Motor neuron (in vitro differentiated cells): Measurements from ENCODE around the gene SH3GL2. TPM values are rescaled to one million over a fixed set of nuclear protein-coding genes. Genes with fewer than 3 reads are reported as not detected.

ENCODE experiments used
- ATAC-seq, 8 experiments: fragments of 200-7000 bp; cut with Tn5 transposase; replicated peaks in 6 of 8; 2 replicates each; pipeline ENCODE4 v1.8.0; 2021; ENCODE audit warnings: mild to moderate bottlenecking in 8 of 8, moderate library complexity in 8 of 8
- H3K27ac ChIP-seq, 2 donors: fragments of 250-450 bp; sonication (Bioruptor Pico); 2 replicates each; pipeline ENCODE4 v1.9.0; 2021; ENCODE audit warnings: antibody characterized with exemption in 2 of 2, mild to moderate bottlenecking in 2 of 2, moderate library complexity in 1 of 2
- H3K4me1 ChIP-seq, 2 donors: fragments of 250-450 bp; sonication (Bioruptor Pico); replicated peaks in 1 of 2; 2 replicates each; pipeline ENCODE4 v1.6.1; 2021; ENCODE audit warnings: antibody characterized with exemption in 2 of 2, mild to moderate bottlenecking in 2 of 2, moderate library complexity in 1 of 2
- H3K4me3 ChIP-seq, 5 donors: fragments of 250-450 bp; sonication (Bioruptor Pico); 2 replicates each; pipeline ENCODE4 v1.9.0; 2021; ENCODE audit warnings: antibody characterized with exemption in 5 of 5, mild to moderate bottlenecking in 5 of 5, moderate library complexity in 4 of 5
- WGBS, 10 experiments: fragments of 450-650 bp; shearing (Covaris generic); methylation state at CpG; one replicate each; pipeline ENCODE4 v1.0.0; 2022; 5-methylcytosine and 5-hydroxymethylcytosine counted together
- in situ Hi-C, 9 experiments: fragments of 400-800 bp; cut with MboI; loops; one replicate each; pipeline ENCODE4 v1.15.0; 2021; ENCODE audit warnings: low sequenced_read_pairs in 9 of 9, low pct_unique_long_range_greater_than_20kb in 2 of 9; ENCODE audit not compliant: unreplicated experiment in 9 of 9
- total RNA-seq, 8 experiments: library from RNA; unstranded; fragments of 300-600 nt; gene quantifications; 2 replicates each; pipeline versions ENCODE4 v1.2.3 to v1.2.4, GENCODE V29; 2022

The SH3GL2 gene
- total RNA-seq, 8 experiments from 2014 or later: 0.15 to 27.4 (median 8.5) TPM

DNA sequence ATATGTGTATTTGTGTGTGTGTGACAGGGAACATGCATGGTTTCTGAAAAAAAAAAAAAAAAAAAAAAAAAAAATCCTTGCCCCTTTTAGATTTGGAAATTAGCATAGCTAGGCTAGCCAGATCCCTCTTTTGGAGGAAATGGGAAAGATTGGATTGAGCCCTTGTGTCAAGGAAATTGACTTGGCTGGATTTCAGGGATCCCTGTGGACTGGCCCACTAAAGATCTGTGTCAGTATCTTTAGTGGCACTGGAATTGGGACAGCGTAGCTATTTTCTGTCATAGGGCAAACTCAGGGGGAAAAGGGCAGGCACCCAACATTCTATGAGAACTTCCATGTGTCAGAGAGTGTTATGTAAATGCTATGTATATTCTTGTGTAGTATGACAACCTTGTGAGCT lies 35.4 kb downstream of the SH3GL2 start:
- in situ Hi-C loops: no loop called here
- 80 to 100% (median 83%) methylated on average over 1 of the region's 1 CpG; no CpG with 5 or more reads in 7 of the 10 experiments for WGBS, 10 experiments
- ATAC-seq: peak in 1 of 8 experiments; percentile 6
- Histone ChIP-seq H3K27ac (no peak overlapping the region), H3K4me3 (no peak overlapping the region), H3K4me1 (peaks cover 0 to 4% of the 10 kb centered on the region in 2 donors)

DNA sequence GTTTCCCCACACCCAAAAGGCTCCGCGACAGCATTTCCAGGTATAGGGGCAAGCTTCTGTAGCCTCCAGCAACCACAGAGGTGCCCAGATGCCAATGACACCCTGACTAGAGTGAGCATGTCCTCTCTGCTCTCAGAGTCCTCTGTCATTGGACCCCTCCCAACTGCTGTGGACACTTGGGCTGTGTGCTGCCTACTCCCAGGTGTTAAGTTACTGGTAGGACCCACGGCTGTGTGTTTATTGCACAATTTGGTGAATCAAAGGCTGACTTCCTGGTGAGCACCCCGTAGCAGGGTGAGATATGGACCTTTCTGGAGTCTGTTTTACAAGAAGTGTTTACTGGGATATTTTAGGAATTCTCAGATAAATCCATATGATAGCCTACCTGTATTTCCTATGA lies 36.0 kb downstream of the SH3GL2 start:
- no peak overlapping the region for H3K27ac ChIP-seq
- 0 to 100% methylated on average over 1 to 2 of the region's 4 CpGs; no CpG with 5 or more reads in 8 of the 10 experiments for WGBS, 10 experiments
- peaks cover 0 to 4% of the 10 kb centered on the region in 2 donors for H3K4me1 ChIP-seq
- H3K4me3 ChIP-seq: no peak overlapping the region
- ATAC-seq: no peak
- in situ Hi-C loops: no loop called here

DNA sequence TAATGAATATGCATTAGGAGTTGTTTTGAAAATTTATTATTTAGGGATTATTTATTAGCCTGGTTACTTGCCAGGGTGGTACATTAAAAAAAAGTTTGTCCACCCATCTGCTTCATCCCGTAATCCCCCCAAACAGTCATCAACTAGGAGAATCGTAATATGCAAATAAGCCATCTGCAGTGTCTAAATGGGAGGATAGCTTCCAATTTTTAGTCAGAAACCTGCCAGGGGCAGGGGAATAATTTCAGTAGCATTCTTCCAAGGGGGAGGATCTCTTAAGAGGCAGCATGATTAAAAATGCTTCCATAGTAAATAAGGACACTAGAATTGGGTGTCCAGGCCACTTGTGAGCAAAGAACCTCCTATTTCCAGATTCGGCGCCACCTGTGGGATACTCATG lies 43.3 kb downstream of the SH3GL2 start:
- in situ Hi-C loops: no loop called here
- no peak for ATAC-seq
- 10 to 94% (median 65%) methylated on average over 2 to 4 of the region's 4 CpGs; no CpG with 5 or more reads in 3 of the 10 experiments for WGBS, 10 experiments
- no peak overlapping the region for H3K27ac ChIP-seq
- no peak overlapping the region for H3K4me3 ChIP-seq
- H3K4me1 ChIP-seq: peaks cover 0 to 4% of the 10 kb centered on the region in 2 donors

DNA sequence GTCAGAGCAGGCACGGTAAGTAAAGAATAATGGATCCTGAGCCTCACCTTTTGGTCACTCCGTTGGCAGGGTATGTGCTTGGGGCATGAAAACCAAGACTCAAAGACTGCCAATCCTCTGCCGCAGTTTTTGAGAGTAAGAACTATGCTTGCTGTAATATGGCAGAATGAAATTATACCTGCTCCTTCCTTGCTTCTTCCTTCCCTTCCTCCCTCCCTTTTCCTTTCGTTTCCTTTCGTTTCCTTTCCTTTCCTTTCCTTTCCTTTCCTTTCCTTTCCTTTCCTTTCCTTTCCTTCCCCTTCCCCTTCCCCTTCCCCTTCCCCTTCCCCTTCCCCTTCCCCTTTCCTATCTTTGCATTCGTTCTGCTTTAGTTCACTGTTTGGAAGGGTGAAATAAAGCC lies 43.9 kb downstream of the SH3GL2 start:
- ATAC-seq: no peak
- in situ Hi-C loops: no loop called here
- no peak overlapping the region for H3K27ac ChIP-seq
- WGBS, 10 experiments: 0 to 94% (median 82%) methylated on average over 1 to 3 of the region's 6 CpGs; no CpG with 5 or more reads in 2 of the 10 experiments
- peaks cover 0 to 4% of the 10 kb centered on the region in 2 donors for H3K4me1 ChIP-seq
- H3K4me3 ChIP-seq: no peak overlapping the region

DNA sequence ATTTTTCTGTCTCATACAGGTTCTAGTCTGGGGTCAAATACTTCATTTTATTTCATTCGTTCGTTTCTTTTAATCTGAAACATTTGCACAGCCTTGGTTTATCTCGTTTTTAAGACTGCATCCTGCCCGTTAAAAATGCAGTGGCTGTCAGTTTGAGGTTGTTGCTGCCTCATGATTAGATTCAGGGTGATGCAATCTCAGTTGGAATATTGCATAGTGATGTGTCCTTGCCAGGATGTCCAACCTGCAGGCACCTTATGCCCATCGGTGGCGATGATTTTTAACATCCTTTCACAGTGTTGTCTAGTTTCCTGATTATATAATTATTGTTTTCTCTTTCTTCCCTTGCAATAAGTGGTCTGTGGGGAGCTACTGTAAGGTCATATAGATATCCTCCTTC lies 45.1 kb downstream of the SH3GL2 start:
- in situ Hi-C loops: no loop called here
- peak in 3 of 8 experiments; percentile 43 to 81 (median 76) for ATAC-seq
- WGBS, 10 experiments: 48 to 95% (median 80%) methylated on average over 3 to 6 of the region's 6 CpGs; no CpG with 5 or more reads in 2 of the 10 experiments
- Histone ChIP-seq H3K4me1 (peaks cover 0 to 4% of the 10 kb centered on the region in 2 donors), H3K27ac (no peak overlapping the region), H3K4me3 (no peak overlapping the region)

DNA sequence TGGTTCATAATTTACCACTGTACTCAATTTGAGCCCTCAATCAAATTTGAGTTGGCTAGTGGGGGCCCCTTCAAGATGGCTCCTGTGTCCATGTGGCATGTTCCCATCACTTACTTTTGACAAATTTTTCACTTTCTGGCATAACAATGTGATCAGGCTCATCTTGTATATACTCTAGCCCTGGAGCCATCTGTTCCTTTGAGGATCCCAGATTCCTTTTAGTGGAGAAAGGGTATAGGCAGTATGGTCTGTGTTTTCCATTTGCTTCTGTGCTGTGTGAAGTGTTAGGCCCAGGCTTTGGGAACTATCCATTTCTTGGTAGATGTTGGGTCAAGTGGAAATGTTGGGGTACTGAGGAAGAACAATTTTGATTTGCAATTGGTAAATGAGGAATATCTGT lies 45.7 kb downstream of the SH3GL2 start:
- Histone ChIP-seq H3K27ac (no peak overlapping the region), H3K4me3 (no peak overlapping the region), H3K4me1 (peaks cover 0 to 4% of the 10 kb centered on the region in 2 donors)
- in situ Hi-C loops: no loop called here
- ATAC-seq: no peak

DNA sequence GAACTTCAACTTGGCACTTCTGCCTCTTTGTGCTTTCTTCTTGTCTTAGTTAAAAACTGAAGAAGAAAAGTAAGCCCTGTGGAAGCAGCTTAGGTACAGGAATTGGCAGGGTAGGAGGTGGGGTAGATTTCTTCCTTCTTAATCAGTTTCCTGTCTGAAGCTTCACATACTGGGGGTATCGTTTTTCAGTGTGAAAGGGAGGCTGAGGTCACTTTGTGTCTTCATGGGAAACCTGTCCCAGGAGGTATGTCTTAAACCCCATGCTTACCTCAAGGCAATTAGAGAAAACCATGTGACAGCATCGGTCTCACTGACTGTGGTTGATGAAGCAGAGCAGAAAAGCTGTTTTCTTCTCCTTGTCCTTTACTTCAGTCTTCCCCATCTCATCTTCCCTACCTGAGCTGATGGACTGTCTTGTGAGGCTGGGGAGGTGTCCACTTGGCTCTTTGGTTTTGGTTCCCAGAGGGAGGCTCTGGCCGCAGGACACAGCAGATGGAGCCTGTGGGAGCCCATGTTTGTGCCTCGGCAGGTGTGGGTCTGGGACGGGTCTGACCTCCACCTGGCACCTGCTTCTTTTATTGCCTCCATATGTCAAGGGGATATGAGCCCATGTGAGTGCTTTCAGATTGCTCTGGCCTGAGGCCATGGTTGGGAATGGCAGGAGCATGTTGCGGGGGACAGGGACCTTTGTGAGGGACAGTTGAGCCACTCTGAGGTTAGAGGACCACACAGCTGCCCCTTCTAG lies 47.0 kb downstream of the SH3GL2 start:
- 12 to 100% (median 73%) methylated on average over 1 to 4 of the region's 6 CpGs; no CpG with 5 or more reads in 1 of the 10 experiments for WGBS, 10 experiments
- in situ Hi-C loops: no loop called here
- no peak overlapping the region for H3K27ac ChIP-seq

DNA sequence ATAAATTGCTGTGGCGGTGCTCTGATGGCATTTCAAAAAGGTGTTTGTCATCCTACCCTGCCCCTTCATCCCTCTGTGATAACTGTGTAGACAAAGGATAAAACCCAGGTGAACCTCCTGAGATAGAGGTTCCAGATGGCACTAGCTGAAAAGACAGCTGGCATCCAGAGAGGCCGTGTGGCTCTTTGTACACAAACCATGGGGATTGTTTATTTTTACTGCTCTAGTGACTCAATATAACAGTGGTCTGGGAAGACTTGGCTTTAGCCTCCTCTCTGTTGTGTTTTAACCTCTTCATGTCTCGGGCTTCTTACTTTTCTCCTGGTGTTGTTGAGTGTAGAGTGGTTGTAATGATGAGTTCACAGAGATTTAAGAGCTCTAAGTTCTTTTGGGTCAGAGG lies 48.8 kb downstream of the SH3GL2 start:
- Histone ChIP-seq H3K4me3 (no peak overlapping the region), H3K4me1 (peaks cover 0 to 4% of the 10 kb centered on the region in 2 donors), H3K27ac (no peak overlapping the region)
- peak in 1 of 8 experiments; percentile 12 for ATAC-seq
- 0 to 100% (median 71%) methylated on average over 1 to 3 of the region's 3 CpGs; no CpG with 5 or more reads in 4 of the 10 experiments for WGBS, 10 experiments
- in situ Hi-C loops: no loop called here

More for the DNA sequence above, 47.0 kb downstream of the SH3GL2 start:
- no peak for ATAC-seq
- Histone ChIP-seq H3K4me3 (no peak overlapping the region), H3K4me1 (peaks cover 0 to 4% of the 10 kb centered on the region in 2 donors)

DNA sequence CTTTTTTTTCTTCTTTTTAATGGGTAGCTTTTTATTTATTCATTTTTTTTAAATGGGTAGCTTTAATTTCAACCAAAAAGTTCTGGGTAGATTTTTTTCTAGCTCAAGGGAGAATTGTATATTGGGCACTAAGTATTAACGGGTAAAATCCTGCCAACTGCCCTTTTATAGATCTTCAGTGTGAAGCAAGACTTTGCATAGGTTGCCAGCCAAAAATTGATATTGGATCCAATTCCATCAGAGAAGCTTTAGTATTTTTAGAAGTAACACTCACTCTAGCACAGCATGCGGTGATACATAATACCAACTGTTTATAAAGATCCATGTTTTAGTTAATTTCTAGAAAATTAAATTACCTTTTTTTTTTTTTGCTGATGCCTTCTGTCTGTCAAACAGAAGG lies 49.8 kb downstream of the SH3GL2 start:
- in situ Hi-C loops: no loop called here
- Histone ChIP-seq H3K4me1 (peaks cover 0 to 4% of the 10 kb centered on the region in 2 donors), H3K4me3 (no peak overlapping the region), H3K27ac (no peak overlapping the region)
- WGBS, 10 experiments: 43 to 100% (median 79%) methylated on average over 1 to 2 of the region's 2 CpGs; no CpG with 5 or more reads in 1 of the 10 experiments
- no peak for ATAC-seq

DNA sequence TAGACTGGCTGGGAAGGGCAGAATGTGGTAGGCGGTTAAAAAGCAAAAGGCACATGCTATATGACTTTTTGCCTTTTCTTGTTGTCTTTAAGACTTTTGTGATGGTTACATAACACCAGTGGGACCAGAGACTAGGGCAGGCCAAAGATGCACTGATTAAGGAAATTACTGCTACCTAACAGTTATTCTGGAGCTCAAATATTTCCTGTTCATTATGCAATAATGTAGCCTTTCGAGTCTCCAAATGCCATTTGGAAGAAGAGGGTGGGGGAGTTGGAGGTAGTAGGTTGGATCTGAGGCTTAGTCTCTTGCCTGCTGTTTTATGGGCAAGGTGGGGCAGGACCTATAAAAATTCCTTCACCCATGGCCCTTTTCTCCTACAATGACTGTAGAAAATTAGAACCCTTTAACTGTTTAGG lies 51.7 kb downstream of the SH3GL2 start:
- H3K4me3 ChIP-seq: no peak overlapping the region
- WGBS, 10 experiments: 70 to 100% (median 79%) methylated on average over 1 to 2 of the region's 2 CpGs; no CpG with 5 or more reads in 6 of the 10 experiments
- no peaks in the 10 kb centered on the region for H3K4me1 ChIP-seq
- H3K27ac ChIP-seq: no peak overlapping the region
- in situ Hi-C loops: no loop called here
- ATAC-seq: no peak

DNA sequence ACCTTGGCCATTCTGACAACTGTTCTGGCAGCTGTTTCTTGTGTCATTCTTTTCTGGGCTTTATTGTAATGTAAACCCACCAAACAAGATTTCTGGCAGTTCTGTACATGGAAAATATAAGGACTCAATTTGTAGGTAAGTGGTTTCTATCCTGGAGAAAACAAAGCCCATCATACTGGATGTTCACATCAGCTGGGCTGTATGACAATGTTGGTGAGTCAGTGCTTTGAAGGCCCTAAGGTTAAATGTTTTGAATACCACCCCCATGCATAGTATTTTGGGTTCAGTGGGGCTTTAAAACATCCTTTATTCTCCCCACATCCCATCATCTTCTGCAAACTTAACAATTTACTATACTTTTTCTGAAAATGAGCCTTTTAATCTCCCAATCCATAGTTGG lies 52.5 kb downstream of the SH3GL2 start:
- no peak overlapping the region for H3K27ac ChIP-seq
- no peaks in the 10 kb centered on the region for H3K4me1 ChIP-seq
- no peak for ATAC-seq
- in situ Hi-C loops: no loop called here
- no peak overlapping the region for H3K4me3 ChIP-seq

DNA sequence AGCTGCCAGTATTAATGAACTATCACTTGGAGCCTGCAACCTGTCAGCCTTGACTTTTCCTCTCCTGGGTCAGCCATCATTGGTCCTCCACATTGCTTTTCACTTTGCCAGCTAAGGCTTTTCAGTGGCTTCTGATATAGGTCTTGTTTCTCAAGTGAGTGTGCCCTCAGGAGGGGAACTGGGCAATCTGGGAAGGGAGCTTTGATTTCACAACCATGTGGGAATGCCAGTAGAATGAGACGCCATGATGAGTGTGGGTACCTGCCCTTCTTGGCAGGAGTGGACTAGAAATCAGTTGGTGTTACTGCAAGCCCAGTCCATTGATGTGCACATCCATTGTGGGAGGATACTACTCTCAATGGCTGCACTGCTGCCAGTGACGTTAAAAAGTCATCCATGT lies 54.1 kb downstream of the SH3GL2 start:
- Histone ChIP-seq H3K4me3 (no peak overlapping the region), H3K27ac (no peak overlapping the region), H3K4me1 (no peaks in the 10 kb centered on the region)
- in situ Hi-C loops: no loop called here
- no peak for ATAC-seq
- WGBS, 10 experiments: 22 to 100% (median 54%) methylated on average over 1 to 2 of the region's 2 CpGs; no CpG with 5 or more reads in 2 of the 10 experiments

DNA sequence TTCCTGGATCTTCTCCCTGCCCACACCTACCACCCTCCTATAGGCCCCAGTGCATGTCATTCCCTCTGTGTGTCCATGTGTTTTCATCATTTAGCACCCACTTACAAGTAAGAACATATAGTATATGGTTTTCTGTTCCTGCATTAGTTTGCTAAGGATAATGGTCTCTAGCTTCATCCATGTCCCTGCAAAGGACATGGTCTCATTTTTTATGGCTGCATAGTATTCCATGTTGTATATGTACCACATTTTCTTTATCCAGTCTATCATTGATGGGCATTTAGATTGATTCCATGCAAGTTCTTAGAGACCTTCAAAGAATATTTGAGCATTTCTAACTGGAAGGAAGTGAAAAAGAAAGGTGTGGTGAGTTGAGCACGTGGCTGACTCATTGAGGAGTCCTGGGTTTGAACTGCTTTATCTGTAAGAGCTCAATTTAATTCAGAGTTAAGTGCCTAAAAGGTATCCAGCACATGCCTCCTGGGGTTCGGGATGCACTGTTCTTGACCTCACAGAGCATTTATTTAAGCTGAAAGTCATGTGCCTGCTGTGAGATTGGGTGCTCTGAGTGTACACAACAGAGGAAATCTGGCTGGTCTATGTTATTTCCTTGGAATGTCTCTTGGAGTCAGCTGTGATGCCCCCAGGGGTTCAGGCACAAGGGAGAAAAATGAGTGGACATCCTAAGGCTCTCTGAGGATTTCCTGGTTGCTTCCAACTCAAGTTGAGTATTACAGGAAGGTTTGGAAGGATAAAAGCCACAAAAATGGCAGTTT lies 56.4 kb downstream of the SH3GL2 start:
- in situ Hi-C loops: no loop called here
- 0 to 100% (median 49%) methylated on average over 1 to 2 of the region's 2 CpGs; no CpG with 5 or more reads in 2 of the 10 experiments for WGBS, 10 experiments
- Histone ChIP-seq H3K27ac (no peak overlapping the region), H3K4me3 (no peak overlapping the region), H3K4me1 (no peaks in the 10 kb centered on the region)
- no peak for ATAC-seq
